HG03108 (cell line): ENCODE results near the gene PUM1.
"Not testable (repeated sequence)": the region's sequence is repeated elsewhere in the genome, so short reads cannot be mapped to it uniquely, and the experiment has no call there.

Experiments
- ATAC-seq: cut with Tn5 transposase; IDR thresholded peaks from one replicate; pipeline ENCODE4 v1.9.1; 2021; ENCODE audit warnings: moderate library complexity; ENCODE audit not compliant: unreplicated experiment

PUM1 gene

DNA sequence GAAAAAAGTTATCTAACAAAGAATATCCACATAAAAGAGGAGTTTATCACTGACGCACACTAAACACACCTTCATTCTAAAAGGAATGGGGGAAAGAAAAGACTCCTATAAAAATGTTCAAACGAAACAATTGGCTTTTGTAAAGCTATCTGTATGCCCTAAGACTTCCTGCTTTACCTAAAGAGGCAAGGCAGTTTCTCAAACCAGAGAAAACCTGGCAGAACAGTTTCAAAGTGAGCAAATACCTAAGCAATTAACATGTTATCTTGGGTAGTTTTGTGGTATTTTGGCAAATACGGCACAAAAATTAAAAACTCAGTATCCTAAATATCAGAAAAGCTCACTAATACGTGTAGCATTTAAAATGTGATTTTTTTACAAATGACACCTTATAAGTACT lies 1.9 kb downstream of the PUM1 start:
- ATAC-seq = no peak

DNA sequence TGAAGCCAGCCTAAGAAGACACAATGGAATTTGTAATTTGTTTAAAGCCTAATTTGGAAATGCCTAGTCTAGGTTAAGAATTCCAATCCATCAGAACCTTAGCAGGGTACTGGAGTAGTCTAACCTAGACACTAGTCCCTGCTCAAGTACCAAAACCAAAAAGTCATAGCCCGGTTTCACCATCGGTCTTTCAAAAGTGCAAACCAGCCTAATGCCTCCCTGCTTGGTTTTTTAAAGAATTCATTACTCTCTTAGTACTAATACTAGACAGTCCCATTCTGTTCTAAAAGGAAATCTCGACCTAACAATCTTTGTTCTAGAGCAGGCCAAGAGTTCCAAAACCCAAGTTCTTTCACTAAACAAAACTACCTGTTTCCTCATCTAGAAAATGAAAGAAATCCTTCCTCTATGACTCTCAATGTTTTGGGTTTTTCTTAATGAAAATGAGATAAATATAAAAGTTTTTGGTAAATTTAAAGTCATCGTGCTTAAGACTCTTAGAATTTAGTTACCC lies 2.6 kb downstream of the PUM1 start:
- no peak for ATAC-seq

DNA sequence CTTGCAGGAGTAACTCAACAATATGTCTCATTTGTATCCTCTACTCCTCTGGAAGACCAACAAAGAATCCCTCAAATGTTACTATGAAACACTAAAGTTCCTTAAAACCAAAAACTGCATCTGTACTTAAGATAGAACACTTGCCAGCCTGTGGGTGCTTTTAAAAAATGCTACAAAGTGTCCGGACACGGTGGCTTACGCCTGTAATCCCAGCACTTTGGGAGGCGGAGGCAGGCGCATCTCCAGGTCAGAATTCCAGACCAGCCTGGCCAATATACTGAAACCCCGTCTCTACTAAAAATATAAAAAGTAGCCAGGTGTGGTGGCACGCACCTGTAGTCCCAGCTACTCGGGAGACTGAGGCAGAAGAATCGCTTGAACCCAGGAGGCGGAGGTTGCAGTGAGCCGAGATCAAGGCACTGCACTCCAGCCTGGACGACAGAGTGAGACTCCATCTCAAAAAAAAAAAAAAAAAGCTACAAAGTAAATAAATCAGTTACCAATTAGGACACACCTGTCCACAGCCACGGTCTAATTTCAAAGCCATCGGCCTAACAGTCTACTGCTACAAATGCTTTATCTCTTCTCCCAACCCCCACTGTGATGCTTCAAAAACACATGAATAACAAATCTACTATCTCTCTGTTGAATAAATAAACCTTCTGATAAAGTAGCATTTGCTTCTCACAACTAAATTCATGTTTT lies 3.2 kb downstream of the PUM1 start:
- ATAC-seq = not testable (repeated sequence)

DNA sequence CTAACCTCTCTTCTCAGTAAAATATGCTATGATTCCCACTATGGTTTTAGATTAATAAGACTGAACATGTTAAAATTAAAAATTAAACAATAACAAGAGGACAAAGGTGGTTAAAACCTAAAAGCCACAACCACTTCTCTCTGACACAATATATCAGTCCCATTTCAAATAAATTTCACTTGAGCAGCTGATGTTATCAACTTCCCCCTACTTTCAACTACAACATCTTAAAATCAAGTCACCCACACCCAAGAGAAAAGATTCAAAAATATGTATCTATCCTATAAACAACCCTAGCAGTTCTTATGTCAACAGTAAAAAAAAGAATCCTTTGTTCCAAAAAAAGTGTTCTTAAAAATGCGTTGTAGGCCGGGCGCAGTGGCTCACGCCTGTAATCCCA lies 7.5 kb downstream of the PUM1 start:
- no peak for ATAC-seq

DNA sequence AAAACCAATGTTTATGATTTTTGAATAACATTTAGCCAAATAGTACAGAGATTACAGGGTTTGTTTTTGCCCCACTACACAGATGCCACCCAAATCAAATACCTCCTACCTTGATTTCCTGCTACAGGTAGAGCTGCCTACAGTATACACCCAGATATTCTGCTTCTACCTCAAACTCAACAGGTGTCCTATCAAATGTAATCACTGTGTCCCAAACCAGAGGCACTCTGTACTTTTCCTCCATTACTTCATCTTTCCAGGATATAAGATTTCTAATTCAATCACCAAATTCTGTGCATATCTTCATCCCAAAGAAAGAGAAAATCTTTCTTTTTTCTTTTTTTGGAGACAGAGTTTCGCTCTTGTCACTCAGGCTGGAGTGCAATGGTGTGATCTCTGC lies 9.6 kb downstream of the PUM1 start:
- ATAC-seq = no peak

DNA sequence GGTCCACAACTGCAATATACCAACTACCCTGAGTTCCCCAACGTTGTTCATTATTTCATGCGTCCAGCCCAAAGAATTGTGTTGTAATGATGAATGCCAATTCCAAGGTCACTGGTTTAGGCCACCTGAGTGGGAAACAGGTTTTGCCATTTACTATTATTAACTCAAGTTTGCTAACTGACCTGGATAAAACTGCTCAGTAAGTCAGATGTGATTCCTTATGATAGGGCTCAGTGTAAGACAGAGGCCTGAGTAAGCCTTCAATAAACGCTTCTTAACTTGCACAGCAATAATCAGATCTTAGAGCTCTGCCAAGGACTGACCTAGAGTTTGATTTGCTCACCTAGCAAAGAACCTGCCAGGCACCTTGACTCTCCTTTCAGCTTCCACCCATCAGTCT lies 10.0 kb downstream of the PUM1 start:
- no peak for ATAC-seq

DNA sequence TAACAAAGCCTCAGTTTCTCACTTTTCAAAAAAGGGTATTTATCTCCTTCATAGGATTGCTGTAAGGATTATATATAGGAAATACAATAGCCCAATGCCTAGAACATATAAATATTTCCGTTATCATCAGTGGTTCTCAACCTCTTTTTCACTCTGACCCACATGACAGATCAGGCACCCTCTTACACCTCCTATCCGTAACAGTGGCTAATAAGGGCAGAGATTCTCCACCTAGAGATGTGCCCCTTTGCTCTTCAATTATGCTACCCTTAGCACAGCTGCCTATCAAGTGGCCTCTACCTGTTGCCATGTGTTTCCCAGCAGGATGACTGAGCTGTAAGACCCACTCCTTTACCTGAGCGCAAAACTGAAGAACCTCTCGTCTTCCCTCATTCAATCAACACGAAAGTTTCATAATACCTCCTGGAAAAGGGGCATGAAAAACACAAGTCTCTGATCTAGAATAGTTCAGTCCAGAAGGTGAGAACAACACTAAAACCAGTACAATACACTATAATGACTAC lies 10.5 kb downstream of the PUM1 start:
- no peak for ATAC-seq

DNA sequence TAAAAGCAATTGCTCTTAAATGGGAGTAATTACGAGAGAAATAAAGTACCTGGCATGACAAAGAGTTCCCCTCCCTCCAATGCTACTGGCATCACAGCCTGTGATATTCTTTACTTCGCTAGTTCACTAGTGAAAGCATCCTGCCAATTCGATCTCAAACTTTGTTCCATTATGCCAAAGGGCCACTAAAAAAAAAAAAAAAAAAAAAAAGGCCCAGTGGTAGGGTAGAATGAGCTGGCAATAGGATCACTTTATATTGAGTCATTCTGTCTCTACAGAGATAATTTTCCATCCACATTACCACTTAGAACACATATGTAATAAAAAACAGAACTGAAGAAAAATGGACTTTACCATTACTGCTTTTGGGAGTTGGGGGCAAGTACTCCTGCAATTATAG lies 11.2 kb downstream of the PUM1 start:
- ATAC-seq = no peak

DNA sequence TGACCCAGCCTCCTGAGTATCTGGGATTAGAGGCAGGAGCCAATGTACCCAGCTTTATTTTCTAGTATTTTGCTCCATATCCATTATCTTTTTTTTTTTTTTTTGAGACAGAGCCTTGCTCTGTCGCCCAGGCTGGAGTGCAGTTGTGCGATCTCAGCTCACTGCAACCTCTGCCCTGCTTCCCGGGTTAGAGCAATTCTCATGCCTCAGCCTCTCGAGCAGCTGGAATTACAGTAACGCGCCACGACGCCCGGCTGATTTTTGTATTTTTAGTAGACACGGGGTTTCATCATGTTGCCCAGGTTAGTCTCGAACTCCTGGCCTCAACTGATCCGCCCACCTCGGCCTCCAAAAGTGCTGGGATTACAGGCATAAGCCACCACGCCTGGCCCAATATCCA lies 12.9 kb downstream of the PUM1 start:
- ATAC-seq = not testable (repeated sequence)

DNA sequence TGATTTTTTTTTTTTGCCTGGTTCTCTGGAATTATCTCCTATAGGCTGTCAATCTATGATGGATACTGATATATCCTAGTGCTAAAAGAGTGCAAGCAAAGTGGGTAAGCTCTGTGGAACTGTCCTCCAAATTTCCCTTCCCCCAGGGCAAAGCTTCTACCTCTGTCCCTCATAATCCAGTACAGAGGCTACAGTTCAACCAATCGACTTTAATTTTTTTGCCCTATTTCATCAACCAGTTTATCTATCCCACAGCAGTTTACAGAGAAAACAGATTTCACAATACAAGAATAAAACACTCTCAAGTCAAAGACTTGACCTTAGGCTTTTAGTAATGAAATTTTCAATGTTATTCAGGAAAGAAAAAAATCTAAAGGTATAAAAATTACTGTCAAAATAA lies 13.9 kb downstream of the PUM1 start:
- ATAC-seq = no peak

DNA sequence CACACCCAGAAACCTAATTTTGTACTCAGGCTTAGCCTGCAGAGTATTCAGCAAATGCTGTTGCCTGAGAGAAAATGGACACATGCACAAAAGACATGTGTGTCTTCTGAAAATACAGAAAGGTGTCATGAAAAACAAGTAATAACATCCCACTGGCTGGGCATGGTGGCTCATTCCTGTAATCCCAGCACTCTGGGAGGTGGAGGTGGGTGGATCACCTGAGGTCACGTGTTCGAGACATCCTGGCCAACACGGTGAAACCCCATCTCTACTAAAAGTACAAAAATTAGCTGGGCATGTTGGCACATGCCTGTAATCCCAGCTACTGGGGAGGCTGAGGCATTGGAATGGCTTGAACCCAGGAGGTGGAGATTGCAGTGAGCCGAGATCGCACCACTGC lies 18.0 kb downstream of the PUM1 start:
- not testable (repeated sequence) for ATAC-seq

DNA sequence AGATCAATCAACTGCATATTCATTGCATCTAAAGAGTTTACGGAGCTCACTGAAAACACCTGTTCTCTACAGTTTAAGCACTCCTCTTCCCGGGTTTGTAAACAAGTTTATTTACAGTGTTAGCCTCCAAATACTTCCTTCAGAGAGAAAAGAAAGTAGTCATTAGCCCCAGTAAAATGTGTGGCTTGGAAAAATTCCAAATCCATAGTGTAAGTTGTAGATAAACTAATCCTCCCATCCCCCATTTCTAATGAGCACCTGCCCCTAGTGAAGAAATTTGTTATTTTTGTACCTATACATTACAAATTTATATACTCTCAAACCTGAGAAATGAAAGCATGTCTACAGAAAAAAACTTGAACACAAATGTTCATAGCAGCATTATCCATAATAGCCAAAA lies 21.9 kb downstream of the PUM1 start:
- ATAC-seq = no peak

DNA sequence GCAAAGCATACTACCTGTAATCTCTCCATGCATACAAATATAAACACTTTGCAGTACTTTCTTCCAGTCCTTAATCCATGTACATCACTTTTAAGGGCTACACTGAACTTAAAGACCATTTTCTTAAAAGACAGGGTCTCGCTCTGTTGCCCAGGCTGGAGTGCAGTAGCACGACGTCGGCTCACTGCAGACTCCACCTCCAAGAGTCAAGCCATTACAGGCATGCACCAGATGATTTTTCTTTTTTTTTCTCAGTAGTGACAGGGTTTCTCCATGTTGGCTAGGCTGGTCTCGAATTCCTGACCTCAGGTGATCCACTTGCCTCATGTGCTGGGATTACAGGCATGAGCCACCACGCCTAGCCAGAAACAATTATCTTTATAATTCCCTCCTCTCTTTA lies 22.9 kb downstream of the PUM1 start:
- ATAC-seq = no peak

DNA sequence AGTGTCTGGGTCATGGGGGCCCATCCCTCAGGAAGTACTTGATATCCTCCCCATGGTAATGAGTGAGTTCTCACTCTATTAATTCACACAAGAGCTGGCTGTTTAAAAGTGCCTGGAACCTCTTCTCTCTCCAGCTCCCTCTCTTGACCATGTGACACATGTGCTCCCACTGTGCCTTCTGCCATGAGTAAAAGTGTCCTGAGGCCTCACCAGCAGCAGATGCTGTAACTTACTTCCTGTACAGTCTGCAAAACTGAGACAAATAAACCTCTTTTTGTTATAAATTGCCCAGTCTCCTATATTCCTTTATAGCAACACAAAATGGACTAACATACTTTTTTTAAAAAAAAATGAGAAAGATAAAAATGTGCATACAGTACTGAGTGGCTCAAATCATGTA lies 24.0 kb downstream of the PUM1 start:
- ATAC-seq = no peak

DNA sequence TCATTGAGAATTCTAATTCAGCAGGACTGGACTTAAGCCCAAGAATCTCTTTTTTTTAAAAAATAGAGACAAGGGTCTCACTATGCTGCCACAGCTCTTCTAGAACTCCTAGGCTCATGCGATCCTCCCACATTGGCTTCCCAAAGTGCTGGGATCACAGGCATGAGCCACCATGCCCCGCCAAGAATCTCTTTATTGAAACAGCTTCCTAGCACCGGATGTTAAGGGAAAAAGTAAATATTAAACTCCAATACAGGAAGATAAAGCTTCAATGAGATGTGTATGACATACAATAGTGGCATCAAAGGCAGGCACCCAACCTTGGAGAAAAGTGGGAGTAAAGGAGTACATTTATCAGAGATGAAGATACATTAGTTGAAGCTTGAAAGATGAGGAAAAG lies 25.5 kb downstream of the PUM1 start:
- no peak for ATAC-seq

DNA sequence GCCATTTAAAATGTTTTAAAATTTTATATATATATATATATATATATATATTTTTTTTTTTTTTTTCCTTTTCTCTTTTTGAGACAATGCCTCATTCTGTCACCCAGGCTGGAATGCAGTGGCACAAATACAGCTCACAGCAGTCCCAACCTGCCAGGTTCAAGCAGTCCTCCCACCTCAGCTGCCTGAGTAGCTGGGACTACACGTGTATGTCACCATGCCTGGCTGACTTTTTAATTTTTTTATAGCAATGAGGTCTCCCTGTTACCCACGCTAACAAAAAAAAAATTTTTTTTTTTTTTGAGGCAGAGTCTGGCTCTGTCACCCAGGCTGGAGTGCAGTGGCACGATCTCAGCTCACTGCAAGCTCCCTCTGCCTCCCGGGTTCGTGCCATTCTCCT lies 26.6 kb downstream of the PUM1 start:
- not testable (repeated sequence) for ATAC-seq

DNA sequence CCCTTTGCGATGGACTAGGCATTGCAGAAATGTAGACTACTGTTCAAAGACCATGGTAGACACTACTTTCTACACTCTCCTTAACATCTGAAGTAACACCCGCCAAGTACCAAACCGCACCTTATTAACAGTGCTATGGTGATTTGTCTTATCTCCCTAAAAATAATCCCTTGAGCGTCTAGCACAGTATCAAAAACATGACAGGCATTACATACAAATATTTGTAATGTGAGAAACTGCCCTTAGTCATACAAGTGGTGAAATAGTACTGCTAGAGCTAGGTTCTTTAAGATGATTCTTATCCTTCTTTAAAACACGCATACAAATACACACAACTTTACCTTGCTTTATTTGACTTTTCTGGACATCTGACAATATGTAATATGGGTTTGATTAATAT lies 27.2 kb downstream of the PUM1 start:
- ATAC-seq = no peak

DNA sequence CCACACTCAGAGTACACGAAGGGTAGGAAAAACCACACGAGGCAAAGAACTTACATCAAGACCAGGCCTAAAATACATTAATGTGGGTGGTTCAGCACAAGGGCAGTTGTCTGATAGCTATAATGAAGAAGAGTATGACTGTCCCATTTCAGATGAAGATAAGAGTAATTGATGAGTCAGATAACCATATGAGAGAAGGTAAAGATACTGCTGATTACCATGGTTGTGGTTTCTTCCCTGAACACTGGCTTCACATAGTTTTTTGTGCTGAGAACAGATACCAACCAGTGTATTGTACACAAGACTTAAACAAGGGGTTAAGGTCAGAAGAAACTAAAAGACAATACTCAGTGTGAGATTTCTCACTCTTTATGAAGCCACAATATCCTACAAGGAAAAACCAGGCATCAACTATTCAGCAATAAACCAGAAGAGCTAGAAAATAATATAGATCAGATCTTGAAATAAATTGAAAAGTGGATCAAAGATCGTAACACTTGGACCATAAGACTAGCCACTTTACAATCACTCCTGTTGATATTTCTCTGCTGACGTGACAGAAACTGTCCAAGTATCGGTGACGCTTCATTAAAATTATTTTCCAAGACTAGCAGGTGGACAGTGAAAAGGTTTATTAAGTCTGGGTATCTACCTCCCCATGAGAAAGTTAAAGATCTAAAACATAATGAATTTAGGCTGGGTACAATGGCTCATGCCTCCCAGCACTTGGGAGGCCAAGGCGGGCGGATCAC lies 28.6 kb downstream of the PUM1 start:
- no peak for ATAC-seq

DNA sequence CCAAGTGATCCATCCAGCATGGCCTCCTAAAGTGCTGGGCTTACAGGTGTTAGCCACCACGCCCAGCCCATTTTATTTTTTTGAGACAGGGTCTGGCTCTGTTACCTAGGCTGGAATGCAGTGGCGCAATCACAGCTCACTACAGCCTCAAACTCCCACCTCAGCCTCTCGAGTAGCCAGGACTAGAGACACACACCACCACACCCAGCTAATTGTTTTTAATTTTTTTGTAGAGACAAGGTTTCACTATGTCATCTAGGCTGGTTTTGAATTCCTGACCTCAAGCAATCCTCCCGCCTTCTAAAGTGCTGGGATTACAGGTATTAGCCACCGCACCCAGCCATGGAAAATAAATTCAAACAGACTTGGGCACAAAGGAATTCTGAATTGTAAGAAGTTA lies 31.9 kb downstream of the PUM1 start:
- no peak for ATAC-seq

DNA sequence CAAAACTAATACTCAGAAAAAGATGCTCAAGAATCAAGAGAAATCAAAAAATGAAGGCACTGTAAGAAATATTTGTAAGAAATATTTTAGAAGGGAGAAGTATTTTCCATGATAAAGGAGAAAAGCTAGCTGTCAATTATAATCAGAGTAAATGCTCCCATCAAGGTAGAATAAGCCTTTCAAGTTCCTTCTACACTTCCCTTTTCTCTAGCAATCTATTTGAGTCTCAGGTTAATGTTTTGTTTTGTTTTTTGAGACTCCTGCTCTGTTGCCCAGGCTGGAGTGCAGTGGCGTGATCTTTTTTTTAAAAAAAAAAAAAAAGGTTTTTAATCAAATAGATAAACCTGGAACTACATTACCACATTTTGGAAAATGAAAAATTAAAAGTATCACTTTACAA lies 33.3 kb downstream of the PUM1 start:
- ATAC-seq = no peak

DNA sequence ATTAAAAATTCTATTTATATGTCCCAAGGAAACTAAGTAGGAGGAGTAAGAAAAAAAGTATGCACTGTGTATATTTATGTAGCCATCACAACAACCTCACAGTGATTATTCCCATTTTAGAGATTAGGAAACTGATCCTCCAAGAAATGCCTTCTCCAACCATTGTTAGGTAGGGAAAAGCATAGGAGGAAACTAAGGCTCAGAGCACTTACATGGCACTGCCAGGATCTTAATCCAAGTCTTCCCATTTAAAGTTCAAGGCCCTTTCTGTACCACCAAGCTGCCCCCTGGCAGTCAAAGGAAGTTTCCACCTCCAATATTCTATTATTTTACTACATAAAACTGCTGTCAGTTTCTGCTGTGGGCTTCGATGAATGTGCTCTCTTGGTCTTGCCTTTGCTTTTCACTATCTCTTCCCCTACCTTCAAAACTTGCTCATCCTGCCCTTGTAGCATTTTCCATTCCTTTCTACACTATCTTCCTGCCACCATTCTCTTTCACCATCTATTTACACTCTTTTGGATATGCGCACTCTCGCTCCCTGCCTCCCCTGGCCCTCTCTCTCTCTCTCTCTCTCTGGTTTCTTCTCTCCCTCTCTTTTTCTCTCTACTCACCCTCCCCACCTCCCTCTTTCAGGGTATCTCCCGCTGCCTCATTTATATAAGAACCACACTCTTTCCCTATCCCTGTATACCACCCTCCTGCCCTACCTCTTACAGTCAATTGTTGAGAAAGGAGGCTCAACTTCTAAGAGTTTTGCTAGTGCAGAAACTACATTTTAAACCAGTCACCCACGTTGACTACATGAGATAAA lies 34.0 kb downstream of the PUM1 start:
- no peak for ATAC-seq
